NCI-H1417 (cell line): Measurements from ENCODE around the gene ASB5.
"Not testable (repeated sequence)": the region's sequence is repeated elsewhere in the genome, so short reads cannot be mapped to it uniquely, and the experiment has no call there.

Experiments
- DNase-seq, 3 experiments: peaks; one replicate each; lab custom pipeline; 2025; lab: John Stamatoyannopoulos, UW

ASB5 gene, protein sequence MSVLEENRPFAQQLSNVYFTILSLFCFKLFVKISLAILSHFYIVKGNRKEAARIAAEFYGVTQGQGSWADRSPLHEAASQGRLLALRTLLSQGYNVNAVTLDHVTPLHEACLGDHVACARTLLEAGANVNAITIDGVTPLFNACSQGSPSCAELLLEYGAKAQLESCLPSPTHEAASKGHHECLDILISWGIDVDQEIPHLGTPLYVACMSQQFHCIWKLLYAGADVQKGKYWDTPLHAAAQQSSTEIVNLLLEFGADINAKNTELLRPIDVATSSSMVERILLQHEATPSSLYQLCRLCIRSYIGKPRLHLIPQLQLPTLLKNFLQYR

DNA sequence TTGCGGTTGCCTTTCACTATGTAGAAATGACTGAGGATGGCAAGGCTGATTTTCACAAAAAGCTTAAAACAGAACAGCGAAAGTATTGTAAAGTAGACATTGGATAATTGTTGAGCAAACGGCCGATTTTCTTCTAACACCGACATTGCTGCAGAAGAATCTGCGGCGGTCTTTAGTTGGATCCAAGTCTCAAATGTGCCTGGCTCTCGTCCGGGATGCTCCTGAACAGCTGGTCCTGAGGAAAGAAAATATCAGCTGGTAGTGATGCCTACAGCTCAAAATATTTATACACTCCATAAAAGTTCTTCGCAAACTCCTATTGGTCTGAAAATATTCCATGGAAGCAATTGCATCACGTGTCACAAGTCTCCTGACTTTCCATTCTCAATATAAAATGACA is at the start of gene ASB5:
ASB5 (minus strand) TSS at position 260 of the 400 bp plus-strand sequence; CDS start at position 146, 114 bp downstream.
- no peak for DNase-seq

DNA sequence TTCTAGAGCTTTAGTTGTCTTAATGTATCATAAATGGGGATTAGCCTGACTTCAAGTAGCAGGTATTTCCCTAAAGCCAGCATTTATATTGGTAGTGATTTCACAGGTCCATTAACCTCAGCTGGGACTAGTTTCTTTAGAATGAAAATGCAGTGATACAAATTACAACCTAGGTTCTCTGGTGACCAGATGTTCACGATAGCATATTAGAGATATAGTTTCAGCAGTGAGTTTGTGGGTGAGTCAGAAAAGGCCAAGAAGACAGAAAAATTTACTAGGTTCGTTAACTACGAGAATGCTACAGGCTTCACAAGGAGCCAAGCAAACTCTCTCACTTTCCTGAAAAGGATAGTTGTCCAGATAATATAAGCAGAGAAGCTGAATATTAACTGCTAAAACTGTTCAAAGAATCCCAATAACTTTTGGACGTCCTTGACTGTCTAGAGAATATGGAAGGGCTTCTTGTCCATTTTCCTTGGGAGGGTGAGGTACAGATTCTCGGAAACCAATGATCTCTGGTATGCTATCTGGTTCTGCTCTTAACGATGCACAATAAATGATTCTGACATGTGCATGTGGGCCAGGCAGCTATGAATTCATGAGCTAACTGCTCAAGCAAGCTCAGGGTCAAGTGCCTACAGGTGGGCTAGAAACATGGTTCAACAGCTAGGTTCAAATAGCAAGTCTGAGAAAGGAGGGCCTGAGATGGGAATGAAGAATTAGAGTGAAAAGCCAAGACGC is 44.7 kb upstream of the ASB5 start:
- DNase-seq = no peak

DNA sequence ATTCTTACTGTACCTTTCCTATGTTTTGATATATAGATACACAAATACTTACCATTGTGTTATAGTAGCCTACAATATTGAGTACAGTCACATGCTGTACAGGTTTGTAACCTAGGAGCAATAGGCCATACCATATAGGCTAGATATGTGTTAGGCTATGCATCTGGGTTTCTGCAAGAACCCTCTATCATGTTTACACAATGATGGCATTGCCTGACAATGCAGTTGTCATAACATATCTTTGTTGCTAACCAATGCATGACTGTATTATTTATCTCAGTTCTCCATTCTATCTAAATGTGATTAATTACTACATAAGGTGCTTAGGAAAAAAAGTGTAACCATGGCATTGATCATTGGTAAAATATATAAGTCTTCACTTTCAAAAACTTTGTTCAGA is 40.8 kb upstream of the ASB5 start:
- no peak for DNase-seq

DNA sequence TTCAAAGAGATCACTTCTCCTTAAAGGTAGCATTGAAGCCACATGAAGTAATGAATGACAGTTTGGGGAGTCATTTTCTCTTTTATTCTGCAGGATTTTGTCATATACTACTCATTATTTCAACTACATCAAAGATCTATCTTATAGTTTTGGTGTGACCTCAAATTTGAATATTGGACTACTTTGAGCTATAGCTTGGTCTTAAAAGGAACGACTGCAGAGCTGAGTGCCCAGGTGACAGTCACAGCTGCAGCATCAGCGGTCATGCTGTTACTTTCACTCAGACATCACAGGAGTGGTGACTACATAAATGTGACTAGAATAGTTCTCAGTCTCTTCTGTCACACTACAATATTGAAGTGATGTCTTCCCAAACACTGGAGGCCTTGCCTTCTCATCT is 40.0 kb upstream of the ASB5 start:
- no peak for DNase-seq

DNA sequence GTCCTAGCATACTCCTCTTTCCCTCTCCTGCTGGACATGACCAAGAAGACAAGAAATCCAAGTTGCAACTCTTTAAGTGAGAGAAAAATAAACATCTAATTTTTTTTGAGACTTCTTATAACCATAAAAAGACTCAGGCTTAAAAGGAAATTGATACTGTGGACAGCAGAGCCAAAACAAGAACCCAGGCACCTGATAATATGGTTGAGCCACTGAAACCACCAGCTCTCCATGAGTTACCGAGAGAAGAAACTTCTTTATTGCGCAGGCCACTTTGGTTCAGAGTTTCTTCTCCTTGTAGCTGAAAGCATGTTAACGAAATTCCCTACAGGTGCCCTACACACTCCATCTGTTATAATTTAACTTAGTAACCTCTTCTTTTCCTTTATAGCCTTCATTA is 39.4 kb upstream of the ASB5 start:
- DNase-seq = no peak

DNA sequence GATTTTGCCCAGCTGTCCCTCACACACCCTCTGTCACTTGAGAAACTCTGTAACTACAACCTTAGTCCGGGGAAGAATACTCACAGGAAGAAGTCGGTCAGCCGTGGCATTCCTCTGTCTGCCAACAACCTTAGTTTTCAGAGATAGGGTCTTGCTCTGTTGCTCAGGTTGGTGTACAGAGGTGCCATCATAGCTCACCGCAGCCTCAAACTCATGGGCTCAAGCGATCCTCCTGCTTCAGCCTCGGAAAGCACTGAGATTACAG is 38.6 kb upstream of the ASB5 start:
- no peak for DNase-seq

DNA sequence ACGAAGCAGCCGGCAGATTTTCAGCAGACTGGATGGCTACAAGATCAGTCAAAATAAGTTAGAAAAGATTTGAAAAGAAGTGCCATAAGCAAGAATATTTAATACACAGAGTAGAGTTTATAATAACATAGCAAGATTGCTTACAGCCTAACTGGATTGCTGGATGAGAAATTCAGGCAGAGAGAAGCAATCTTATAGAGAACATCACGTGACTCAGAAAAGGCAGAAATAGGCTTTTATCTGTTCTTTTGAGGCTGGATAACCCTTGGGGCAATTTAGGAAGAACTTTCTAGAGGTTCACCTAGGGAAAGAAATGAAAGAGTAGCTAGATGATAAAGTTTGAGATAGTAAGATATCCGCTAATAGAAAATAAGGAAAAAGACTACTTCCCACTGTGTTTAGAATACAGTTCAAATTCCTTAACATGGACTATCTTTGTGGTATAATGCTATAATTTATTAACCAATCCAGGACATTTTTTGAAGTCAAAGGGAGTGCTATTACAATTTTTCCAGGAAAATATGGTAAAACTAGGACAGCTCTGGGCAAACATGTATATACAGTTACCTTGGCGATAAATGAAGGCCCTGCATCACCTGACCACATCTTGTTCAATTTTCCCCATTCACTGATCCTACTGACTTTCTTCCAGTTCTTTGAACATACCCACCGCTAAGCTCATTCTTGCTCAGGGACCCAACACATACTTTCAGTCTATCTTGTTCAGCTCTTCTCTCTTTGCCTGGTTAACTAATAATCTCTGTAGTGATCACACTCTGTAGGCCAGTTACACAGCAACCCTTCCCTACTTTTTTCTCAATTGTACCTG is 38.0 kb upstream of the ASB5 start:
- DNase-seq = no peak

DNA sequence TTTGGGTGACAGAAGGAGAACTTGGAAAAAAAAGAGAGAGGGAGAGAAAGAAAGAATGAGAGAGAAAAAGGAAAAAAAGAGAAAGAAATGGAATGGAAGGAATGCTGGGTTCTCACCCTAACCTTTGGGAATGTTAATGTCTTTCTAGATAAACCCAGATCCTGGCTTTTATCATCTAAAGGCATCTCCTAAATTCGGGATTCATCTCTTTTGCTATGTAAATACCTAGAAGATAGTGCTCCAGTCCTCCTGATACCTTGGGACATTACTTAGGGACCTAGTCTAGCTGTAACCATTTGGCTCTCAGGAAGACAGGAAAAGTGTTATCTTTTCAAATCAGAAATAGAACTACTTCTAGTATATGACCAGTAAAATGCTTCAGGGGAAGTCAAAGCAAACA is 34.9 kb upstream of the ASB5 start:
- no peak for DNase-seq

DNA sequence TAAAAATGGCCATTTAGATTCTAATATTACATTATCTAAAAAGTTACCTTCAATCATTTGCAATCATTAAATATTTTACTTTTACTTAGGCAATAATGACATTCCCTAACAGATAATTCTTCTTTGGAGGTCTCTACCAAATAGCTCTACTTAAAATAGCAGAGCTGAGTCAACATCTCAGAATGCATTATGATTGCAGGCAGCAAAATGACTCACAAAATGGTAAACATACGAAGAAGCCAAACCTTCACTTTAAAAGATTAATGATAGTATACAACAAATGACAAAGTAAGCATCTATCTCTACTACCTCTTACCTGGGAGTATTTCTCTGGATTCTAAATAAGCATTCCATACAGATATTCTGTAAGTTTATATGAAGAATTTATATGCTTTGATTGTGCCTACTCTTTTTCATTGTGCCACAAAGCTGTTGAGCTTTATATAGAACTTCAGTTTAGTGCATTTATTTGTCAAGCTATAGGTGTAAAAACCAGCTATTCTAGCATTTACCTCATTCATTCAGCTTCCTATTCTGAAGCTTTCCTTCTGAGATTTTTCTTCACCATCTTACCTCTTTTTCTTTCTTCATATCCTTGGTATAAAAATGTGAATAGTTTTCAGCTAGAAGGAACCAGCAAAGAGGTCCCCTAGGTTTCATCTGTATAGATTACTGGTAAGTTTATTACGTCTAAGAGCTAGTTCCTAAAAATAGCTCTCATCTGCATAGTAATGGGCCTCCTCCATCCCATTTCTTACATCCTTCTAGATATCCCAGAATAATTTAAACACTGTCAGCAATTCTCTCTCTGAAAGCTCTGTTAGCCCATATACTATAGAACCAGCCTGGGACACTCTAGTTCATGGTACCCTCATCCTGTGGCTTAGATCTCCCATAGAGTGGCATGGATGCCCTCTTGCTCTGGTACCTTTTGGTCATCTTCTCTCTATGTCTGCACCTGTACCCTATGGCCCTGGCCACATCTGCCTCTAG is 33.6 kb upstream of the ASB5 start:
- no peak for DNase-seq

DNA sequence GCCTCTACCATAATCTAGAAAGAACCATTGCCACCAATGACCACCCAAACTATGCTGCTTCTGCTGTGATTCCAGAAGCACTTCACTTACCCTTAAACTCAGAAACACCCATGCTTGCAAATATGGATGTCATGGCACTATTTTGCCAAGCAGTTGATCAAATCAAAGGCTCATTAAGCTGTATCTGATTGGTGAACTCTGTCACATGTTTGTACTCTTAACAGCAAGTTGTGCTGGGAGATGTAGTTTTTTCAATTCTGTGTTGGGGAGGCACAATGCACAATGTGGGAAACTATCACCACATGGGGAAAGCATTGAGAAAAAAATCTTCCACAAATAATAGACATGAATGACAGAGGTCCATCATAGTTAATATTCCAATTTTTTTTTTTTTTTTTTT is 31.5 kb upstream of the ASB5 start:
- no peak for DNase-seq

DNA sequence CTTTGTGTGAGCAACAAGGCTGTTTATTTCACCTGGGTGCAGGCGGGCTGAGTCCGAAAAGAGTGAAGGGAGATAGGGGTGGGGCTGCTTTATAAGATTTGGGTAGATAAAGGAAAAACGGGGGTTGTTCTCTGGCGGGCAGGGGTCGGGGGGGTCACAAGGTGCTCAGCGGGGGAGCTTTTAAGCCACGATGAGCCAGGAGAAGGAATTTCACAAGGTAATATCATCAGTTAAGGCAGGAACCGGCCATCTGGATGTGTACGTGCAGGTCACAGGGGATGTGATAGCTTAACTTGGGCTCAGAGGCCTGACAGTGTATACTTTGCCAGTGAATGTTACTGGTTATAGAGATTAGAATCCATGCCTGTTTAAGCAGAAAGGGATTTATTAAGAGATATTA is 31.0 kb upstream of the ASB5 start:
- DNase-seq = no peak

DNA sequence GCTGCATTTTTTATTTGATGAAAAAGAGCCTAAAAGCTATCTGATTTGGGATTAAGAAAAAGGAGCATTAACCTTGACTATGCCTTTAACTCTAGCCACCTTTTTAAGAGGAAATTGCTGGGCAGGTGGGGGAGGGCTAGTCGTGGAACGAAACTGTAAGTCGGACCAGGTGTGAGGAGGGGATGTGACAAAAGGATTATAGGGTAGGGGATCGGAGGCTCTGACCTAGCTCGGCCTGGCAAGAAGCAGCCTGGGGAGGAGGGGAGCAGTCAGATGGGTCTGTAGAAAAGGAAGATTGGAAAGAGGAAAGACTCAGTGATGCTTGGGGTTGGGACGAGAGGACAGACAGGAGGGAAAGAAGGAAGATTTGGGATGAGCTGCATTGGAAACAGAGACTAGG is 29.6 kb upstream of the ASB5 start:
- no peak for DNase-seq

DNA sequence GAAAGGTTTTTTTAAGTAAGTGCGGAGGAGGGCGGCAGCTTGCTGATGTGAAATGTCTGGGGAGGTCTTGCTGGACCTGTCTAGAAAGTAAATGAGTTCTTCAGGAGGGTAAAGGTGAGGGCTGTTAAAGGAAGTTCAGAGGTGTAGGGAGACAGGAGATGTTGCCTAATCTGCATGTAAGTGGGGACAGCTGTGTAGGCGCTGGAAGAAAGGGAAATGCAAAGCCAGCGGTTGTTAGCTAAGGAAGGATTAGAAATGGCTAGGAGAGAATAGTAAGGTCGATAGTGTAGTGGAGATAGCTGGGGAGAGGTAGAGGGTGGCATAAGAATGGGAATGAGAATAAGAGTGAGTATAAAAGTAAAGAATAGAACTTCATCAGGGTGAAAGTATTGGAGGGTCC is 26.9 kb upstream of the ASB5 start:
- not testable (repeated sequence) for DNase-seq

DNA sequence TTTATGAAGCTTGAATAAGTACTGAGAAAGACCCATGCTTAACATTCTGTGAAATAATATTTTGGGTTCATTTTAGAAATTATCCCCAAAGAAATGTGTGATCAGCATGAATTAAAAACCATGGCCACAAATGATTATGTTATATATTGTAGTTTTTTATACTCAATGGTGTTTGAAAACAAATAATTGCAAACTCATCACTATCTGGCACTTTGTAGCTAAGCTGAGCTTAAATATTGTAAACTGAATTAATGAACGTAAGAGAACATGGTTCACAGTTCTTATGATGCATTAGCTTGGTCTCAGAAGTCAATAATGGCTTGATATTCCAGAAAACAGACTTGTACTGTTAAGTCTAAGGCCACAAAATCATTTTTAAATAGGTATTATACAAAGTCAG is 24.6 kb upstream of the ASB5 start:
- no peak for DNase-seq

DNA sequence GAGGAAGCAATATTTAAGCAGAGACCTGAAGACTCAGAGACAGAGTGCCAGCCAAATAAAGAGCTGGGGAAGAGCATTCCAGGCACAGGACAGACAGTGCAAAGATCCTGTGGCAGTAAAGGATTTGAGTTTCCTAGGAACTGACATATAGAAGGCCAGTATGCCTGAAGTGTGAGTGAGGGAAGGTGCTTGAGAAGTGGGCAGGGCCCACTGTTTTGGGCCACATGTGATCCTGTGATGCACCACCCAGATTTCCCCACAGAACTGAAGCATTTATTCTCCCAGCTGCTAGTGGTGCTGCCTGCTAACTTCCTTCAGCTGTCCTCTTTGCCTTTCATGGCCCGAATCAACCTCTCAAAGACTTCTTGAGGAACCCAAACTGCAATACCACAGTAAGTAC is 23.9 kb upstream of the ASB5 start:
- DNase-seq = no peak

DNA sequence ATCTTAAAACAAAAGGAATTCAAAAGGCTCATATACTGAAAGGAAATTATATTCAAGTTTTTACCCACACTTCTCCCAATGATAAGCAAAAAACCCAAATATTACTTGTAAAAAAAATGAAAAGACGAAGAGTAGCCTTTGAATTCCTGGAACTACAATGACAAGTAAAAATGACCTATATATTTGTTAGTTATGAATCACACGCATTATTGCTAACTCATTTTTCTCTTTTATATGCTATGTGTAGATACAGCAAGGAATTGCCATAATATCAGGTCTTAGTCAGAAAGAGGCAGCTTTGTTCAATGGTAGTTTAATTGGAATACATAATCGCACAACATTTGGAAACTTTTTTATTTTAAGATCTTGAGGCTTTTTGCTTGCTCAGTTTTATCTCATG is 22.7 kb upstream of the ASB5 start:
- DNase-seq = no peak

DNA sequence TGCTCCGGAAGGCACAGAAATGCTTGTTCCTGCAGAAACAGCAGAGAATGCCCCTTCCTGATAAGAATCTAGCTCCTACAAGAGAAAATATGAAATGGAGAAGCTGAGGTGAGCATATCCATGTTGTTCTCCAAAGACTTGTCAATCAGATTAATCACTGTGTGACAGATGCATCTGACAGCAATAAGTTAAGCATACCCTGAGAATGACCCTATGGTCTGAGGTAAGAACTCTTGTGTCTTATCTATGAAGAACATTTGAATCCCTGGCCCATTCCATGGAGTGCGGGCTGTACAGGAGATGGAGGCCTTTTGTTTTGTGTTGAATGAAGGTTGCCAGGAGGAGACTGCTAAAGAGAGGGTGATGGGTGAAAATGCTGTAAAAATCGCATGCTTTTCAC is 21.5 kb upstream of the ASB5 start:
- DNase-seq = no peak

DNA sequence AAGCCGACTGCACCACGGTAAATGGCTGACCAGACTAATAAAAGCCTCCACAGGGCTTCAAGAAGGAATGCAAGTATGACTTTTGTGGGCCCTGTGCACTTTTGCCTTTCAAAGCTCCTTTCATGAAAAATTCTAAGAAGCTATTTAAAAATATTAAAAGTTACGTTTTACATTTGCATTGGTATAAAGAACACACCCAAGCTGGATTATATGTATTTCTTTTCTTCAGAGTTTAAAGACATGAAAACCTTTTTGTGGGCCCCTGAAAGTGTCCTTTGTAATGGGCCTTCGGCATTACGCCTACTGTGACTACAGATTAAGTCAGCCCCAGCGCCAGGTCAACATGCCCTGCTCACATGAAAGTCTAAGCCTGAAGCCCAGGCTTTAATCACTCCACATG is 20.5 kb upstream of the ASB5 start:
- DNase-seq = no peak

DNA sequence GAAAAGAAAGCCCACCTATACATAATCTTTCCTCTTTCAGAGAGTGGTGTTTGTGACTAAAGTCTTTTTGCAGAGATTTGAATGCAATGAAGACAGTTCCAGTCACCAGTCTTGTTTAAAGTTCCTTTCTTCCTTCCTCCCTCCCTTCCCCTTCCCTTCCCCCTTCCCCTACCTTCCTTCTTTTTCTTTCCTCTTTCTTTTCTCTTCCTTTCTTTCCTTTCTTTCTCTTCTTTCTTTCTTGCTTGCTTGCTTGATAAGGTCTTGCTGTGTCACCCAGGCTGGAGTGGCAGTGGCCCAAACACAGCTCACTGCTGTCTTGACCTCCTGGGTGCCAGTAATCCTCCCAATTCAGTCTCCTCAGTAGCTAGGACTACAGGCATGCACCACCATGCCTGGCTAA is 19.0 kb upstream of the ASB5 start:
- no peak for DNase-seq

DNA sequence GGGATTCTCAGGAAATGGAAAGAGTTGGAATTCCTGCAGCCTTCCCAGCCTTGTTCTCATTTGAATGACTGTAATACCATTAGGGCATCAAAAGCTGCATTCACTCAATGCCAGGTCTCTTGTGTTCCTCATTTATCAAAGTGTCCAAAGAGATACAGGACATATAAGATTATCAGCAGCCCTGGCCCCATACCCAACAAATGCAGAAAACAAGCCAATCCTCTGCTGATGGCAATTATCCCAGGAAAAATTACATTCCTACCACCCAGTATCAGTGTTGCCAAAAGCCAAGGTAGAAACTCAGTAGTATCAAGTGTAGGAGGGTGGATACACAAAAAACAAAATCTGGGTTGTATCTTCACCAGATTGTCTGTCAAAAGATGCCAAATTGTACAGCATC is 18.5 kb upstream of the ASB5 start:
- DNase-seq = no peak

DNA sequence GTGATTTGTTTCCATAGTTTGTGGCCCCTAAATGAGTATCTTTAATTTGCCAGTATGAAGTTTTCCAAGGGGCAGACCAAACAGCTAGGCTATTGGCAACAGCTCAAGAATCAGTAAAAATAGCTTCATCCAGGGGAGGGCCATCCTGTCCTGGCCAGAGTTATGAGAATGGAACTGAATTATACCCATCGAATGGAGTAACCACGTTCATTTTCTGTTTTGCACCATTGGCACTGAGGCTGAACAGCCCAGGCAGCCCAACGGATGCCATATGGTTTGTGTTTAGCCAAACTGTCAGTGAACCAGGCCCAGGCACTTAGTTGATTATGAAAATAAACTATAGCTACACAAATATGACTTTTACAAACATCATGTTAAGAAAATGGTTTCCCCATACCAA is 17.7 kb upstream of the ASB5 start:
- DNase-seq = no peak

DNA sequence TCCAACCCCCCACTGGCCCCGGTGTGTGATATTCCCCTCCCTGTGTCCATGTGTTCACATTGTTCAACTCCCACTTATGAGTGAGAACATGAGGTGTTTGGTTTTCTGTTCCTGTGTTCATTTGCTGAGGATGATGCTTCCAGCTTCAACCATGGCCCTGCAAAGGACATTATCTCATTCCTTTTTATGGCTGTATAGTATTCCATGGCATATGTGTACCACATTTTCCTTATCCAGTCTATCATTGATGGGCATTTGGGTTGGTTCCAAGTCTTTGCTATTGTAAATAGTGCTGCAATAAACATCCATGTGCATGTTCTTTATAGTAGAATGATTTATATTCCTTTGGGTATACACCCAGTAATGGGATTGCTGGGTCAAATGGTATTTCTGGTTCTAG is 10.5 kb upstream of the ASB5 start:
- not testable (repeated sequence) for DNase-seq
